Measurements from ENCODE around the gene RNU6-9. TPM values are rescaled to one million over a fixed set of nuclear protein-coding genes. Genes with fewer than 3 reads are reported as not detected.
"Not testable (repeated sequence)": the region's sequence is repeated elsewhere in the genome, so short reads cannot be mapped to it uniquely, and the experiment has no call there.

RNU6-9 gene
- total RNA-seq, 1 experiment from 2014 or later: not detected

- Histone ChIP-seq H3K9me3 (replicated peaks) (no peaks in the 10 kb centered on the region), H3K4me3 (no peak overlapping the region), H3K27me3 (no peaks in the 10 kb centered on the region), H3K4me1 (no peaks in the 10 kb centered on the region), H3K27ac (no peak overlapping the region), H3K36me3 (peaks cover 16% of the 10 kb centered on the region)
- DNase-seq: no peak
Measured at GRCh38 chr19:879711-880438, 13.4 kb upstream of the RNU6-9 start.

GRCh38 chr19:881385-882071 lies 11.8 kb upstream of the RNU6-9 start:
- Histone ChIP-seq H3K4me1 (no peaks in the 10 kb centered on the region), H3K4me3 (no peak overlapping the region), H3K27ac (no peak overlapping the region), H3K36me3 (peaks cover 18% of the 10 kb centered on the region), H3K27me3 (no peaks in the 10 kb centered on the region), H3K9me3 (replicated peaks) (no peaks in the 10 kb centered on the region)
- DNase-seq: no peak

GRCh38 chr19:882871-883497 lies 10.3 kb upstream of the RNU6-9 start:
- no peak overlapping the region for H3K4me3 ChIP-seq
- no peaks in the 10 kb centered on the region for H3K9me3 ChIP-seq (replicated peaks)
- no peaks in the 10 kb centered on the region for H3K27me3 ChIP-seq
- no peaks in the 10 kb centered on the region for H3K4me1 ChIP-seq
- no peak overlapping the region for H3K27ac ChIP-seq
- no peak for DNase-seq
- peaks cover 18% of the 10 kb centered on the region for H3K36me3 ChIP-seq

- H3K27ac ChIP-seq: no peak overlapping the region
- H3K27me3 ChIP-seq: no peaks in the 10 kb centered on the region
- H3K9me3 ChIP-seq (replicated peaks): no peaks in the 10 kb centered on the region
- H3K4me1 ChIP-seq: no peaks in the 10 kb centered on the region
- no peak overlapping the region for H3K4me3 ChIP-seq
- peaks cover 18% of the 10 kb centered on the region for H3K36me3 ChIP-seq
- DNase-seq: no peak
Measured at GRCh38 chr19:883661-884211, 9.5 kb upstream of the RNU6-9 start.

- Histone ChIP-seq H3K27ac (no peak overlapping the region), H3K27me3 (no peaks in the 10 kb centered on the region), H3K9me3 (replicated peaks) (no peaks in the 10 kb centered on the region), H3K4me1 (no peaks in the 10 kb centered on the region), H3K36me3 (peaks cover 18% of the 10 kb centered on the region), H3K4me3 (no peak overlapping the region)
- no peak for DNase-seq
Measured at GRCh38 chr19:884420-885211, 8.7 kb upstream of the RNU6-9 start.

- Histone ChIP-seq H3K27ac (no peak overlapping the region), H3K4me3 (no peak overlapping the region), H3K36me3 (peaks cover 18% of the 10 kb centered on the region)
Measured at GRCh38 chr19:885536-886224, 7.6 kb upstream of the RNU6-9 start.

GRCh38 chr19:887072-887471 lies 6.2 kb upstream of the RNU6-9 start:
- H3K4me3 ChIP-seq: no peak overlapping the region
- H3K4me1 ChIP-seq: no peaks in the 10 kb centered on the region
- H3K36me3 ChIP-seq: peaks cover 10% of the 10 kb centered on the region; the same call in 1 of the 2 replicates
- no peaks in the 10 kb centered on the region for H3K9me3 ChIP-seq (replicated peaks)
- H3K27ac ChIP-seq: no peak overlapping the region
- peak in 1 of 2 experiments; percentile 38 for DNase-seq
- H3K27me3 ChIP-seq: no peaks in the 10 kb centered on the region

More at GRCh38 chr19:885536-886224, 7.6 kb upstream of the RNU6-9 start:
- DNase-seq: no peak
- Histone ChIP-seq H3K4me1 (no peaks in the 10 kb centered on the region), H3K9me3 (replicated peaks) (no peaks in the 10 kb centered on the region), H3K27me3 (no peaks in the 10 kb centered on the region)

GRCh38 chr19:887599-887998 lies 5.7 kb upstream of the RNU6-9 start:
- H3K27ac ChIP-seq: no peak overlapping the region
- H3K27me3 ChIP-seq: no peaks in the 10 kb centered on the region
- DNase-seq: no peak
- H3K36me3 ChIP-seq: peaks cover 9% of the 10 kb centered on the region; the same call in 1 of the 2 replicates
- H3K4me1 ChIP-seq: no peaks in the 10 kb centered on the region
- H3K9me3 ChIP-seq (replicated peaks): no peaks in the 10 kb centered on the region
- no peak overlapping the region for H3K4me3 ChIP-seq

GRCh38 chr19:888581-889385 lies 4.5 kb upstream of the RNU6-9 start:
- Histone ChIP-seq H3K4me1 (no peaks in the 10 kb centered on the region), H3K27me3 (no peaks in the 10 kb centered on the region), H3K36me3 (peaks cover 6% of the 10 kb centered on the region; the same call in 1 of the 2 replicates), H3K9me3 (replicated peaks) (no peaks in the 10 kb centered on the region), H3K27ac (no peak overlapping the region), H3K4me3 (no peak overlapping the region)
- DNase-seq: no peak

- Histone ChIP-seq H3K27me3 (no peaks in the 10 kb centered on the region), H3K4me3 (no peak overlapping the region), H3K9me3 (replicated peaks) (no peaks in the 10 kb centered on the region), H3K36me3 (peaks cover 2% of the 10 kb centered on the region; the same call in 1 of the 2 replicates), H3K27ac (no peak overlapping the region), H3K4me1 (no peaks in the 10 kb centered on the region)
- no peak for DNase-seq
Measured at GRCh38 chr19:889662-890295, 3.5 kb upstream of the RNU6-9 start.

- H3K4me1 ChIP-seq: no peaks in the 10 kb centered on the region
- no peaks in the 10 kb centered on the region for H3K27me3 ChIP-seq
- no peak overlapping the region for H3K27ac ChIP-seq
- DNase-seq: no peak
- H3K36me3 ChIP-seq: peaks cover 2% of the 10 kb centered on the region; the same call in 1 of the 2 replicates
- H3K4me3 ChIP-seq: no peak overlapping the region
- no peaks in the 10 kb centered on the region for H3K9me3 ChIP-seq (replicated peaks)
Measured at GRCh38 chr19:890831-891230, 2.5 kb upstream of the RNU6-9 start.

- H3K4me1 ChIP-seq; H3K27ac ChIP-seq; H3K36me3 ChIP-seq; H3K27me3 ChIP-seq; H3K9me3 ChIP-seq (replicated peaks); DNase-seq: not testable (repeated sequence)
- peak overlapping the region; percentile 99 for H3K4me3 ChIP-seq
Measured at GRCh38 chr19:891421-892200, 1.7 kb upstream of the RNU6-9 start.

Measured in SJCRH30 (cell line).